GM18508 (cell line): Measurements from ENCODE around the gene YPEL1.
"Not testable (repeated sequence)": the region's sequence is repeated elsewhere in the genome, so short reads cannot be mapped to it uniquely, and the experiment has no call there.

Experiments
- ATAC-seq: cut with Tn5 transposase; IDR thresholded peaks from one replicate; pipeline ENCODE4 v1.9.1; 2021; ENCODE audit warnings: moderate number of reproducible peaks; ENCODE audit not compliant: insufficient read depth, unreplicated experiment

The YPEL1 gene

DNA sequence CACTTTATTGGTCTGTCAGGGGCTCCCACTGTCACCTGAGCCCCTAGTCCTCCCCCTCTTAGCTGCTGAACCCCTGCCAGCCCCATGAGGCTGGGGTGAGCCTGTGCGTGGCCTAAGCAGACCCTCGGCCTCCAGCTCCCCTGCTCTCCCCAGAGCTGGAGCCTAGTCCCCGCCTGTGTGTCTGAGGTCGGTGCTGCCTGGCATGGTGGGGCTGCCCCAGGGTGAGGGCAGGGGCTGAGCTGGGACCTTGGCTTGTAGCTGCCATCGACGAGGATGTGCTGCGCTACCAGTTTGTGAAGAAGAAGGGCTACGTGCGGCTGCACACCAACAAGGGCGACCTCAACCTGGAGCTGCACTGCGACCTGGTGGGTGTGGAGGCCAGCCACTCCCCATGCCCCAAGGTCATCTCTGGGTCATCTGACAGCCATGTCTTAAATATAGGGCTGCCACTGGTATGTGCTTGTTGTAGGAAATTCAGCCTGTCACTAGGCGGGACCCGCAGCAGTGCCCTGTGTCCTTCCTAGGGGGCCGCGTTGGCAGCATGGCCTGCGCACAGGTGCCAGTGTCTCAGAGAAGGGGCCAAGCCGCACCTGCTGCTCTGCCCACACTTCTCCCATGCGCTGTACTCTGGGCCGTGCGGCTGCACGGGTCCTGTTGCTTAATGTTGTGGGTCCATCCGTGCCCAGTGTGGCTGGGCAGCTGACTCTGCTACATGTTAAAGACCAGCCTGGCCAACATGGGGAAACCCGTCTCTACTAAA lies 48.8 kb downstream of the YPEL1 start:
- no peak for ATAC-seq

- no peak for ATAC-seq
These were observed 49.4 kb downstream of the YPEL1 start for GRCh38 chr22:21686193-21686608.

DNA sequence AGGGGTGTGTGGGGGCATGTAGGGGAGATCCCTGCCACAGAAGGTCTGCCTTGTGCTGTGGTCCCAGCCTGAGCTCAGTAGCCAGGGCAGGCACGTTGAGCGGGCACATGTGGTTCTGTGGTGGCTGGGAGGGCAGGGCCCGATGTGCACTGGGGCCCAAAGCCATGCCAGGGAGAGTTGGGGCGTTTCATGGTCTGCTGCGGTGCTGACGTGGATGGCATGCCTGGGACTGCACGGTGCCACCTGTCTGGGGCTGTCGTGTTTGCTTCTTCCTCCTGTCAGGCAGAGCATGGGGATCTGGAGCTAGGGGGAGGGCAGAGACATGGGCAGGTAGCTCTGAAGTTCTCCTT lies 50.5 kb downstream of the YPEL1 start:
- ATAC-seq = no peak

DNA sequence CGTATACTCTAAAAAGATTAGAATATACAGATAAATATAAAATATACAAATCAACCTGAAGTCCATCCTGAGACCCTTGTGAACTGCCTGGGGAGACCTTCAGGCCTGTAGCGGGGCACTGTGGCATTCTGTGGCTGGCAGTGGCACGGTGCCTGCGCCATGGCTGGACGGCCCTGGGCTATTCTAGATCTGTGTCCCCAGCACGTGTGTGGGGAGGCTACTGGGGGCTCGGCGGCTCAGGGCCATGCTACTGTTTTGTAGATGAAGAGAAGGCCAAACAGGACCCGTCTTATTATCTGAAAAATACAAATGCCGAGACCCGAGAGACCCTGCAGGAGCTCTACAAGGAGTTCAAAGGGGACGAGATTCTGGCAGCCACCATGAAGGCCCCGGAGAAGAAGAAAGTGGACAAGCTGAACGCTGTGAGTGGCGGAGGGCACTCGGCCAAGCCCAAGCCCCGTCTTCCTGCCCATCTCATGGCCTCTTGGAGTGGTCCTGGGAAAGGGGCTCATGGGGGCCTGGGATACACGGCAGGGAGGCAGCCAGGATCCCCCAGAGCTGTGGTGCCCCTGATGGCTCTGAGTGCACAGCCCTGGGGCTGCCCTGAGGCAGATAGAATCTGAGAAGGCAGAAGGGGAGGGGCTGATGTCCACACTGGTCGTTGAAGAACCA lies 51.0 kb downstream of the YPEL1 start:
- no peak for ATAC-seq

GRCh38 chr22:21683401-21683811 lies 52.2 kb downstream of the YPEL1 start:
- no peak for ATAC-seq

- no peak for ATAC-seq
These were observed 53.0 kb downstream of the YPEL1 start for GRCh38 chr22:21682385-21683175.

GRCh38 chr22:21681566-21682370 lies 53.8 kb downstream of the YPEL1 start:
- ATAC-seq = no peak

DNA sequence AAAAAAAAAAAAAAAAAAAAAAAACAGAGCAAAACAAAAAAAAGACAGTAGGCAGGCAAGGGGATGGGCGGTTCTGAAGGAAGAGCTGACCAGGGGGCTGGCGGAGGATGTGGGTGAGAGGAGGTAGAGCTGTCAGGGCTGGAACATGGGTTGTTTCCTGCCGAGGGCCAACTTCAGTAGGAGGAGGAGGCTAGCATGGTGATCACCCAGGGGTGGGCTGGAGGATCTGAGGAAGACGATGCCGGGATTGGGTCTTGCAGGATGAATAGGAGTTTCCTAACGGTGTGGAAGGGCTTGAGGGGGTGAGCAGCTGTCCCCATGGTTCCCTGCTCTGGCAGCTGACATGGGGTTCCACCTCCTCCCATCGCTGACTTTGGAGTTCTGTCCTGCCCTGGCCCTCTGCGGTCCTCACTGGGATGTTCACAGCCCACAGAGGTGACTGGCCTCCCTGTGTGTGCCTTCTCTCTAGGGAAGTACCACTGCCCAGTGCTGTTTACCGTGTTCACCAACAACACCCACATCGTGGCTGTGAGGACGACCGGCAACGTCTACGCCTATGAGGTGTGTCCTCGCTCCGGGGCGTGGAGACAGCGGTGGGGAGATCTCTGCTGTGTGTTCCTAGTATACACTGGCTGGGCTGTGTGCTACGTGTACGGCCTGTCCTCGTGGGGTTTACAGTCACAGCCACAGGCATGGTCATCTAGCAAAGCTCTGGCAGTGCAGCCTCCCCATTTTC lies 54.6 kb downstream of the YPEL1 start:
- no peak for ATAC-seq

- no peak for ATAC-seq
These were observed 56.2 kb downstream of the YPEL1 start for GRCh38 chr22:21679383-21679782.

- not testable (repeated sequence) for ATAC-seq
These were observed 56.8 kb downstream of the YPEL1 start for GRCh38 chr22:21678842-21679241.

DNA sequence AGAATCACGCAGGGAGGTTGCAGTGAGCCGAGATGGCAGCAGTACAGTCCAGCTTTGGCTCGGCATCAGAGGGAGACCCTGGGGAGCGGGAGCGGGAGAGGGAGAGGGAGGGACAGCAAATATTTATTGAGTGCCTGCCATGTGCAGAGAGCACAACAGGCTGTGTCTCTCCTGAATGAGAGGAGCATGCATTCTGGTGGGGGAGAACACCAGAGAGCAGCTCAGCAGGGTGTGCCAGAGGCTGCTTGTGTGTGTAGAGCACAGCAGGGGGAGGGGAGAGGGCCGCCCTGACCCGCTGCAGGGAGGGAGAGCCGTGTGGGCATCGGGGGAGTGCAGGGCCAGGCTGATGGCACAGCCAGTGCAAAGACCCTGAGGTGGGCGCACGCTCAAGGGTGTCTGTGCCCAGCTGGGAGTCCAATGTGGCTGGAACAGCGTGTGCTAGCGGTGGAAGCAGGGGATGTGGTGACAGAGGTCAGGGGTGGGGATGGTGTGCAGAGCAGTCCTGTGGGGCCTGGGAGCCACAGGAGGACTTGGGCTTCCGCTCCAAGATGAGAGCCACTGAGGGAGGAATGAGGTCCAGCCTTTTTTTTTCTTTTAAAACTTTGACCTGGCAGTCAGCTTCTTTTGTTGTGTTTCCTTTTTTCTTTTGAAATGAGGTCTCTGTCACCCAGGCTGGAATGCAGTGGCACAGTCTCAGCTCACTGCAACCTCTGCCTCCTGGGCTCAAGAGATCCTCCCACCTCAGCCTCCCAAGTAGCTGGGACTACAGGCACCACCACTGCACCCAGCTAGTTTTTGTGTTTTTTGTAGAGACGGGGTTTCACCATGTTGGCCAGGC lies 57.8 kb downstream of the YPEL1 start:
- ATAC-seq = no peak

GRCh38 chr22:21674638-21675245 lies 60.9 kb downstream of the YPEL1 start:
- no peak for ATAC-seq

DNA sequence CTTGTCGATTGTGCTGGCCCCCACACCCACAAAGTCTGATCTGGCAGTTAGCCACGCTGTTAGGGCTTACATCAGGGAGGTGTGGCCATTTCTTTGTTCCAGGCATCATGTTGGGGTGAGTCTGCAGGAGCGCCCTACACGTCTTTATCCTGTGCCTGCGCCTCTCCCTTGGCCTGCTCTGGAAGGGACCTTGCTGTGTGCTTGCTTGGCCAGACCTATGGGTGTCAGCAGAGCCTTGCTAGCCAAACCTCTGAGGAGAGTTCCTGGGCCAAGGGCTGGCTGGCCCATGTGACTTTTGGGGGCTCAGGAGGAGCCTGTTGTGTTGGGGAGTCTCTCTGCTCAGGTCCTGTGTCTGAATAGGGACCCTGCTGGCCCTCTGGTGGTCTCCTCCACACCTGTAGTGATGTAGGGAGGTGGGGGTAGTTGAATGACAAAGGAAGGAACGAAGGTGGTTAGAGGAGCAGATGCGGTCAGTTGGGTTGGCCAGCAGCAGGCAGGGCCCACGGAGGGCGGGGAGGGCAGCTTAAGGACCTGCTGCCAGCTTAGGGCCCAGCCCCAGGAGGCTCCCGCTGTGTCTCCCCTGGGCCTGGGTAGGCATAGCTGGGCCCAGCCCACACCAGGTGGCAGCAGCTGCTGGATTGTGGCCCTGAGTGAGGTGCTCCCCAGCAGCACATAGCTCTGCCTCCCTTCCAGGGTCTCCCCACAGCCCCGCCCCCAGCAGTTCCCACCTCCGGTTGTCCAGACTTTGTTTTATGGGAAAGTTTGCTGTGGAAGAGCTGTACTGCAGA lies 61.9 kb downstream of the YPEL1 start:
- no peak for ATAC-seq

GRCh38 chr22:21672107-21672629 lies 63.4 kb downstream of the YPEL1 start:
- ATAC-seq = no peak

- ATAC-seq = no peak
These were observed 66.6 kb downstream of the YPEL1 start for GRCh38 chr22:21669026-21669425.

DNA sequence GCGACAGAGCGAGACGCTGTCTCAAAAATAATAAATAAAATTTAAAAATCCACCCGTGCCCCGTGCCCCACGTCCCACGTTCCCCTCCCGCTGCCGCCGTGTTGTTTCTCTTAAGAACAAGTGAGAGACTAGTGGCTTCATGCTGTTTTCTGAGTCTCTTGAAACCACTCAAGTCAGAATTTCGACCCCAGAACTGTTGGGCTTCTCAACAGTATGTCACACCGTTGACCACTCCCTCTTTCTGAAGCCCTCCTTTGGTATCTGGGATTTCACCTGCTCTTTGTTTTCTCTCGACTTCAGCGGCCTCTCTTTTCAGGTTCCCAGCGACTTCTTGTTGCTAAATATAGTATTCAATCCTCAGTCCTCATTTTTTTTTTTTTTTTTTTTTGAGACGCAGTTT lies 68.8 kb downstream of the YPEL1 start:
- no peak for ATAC-seq

DNA sequence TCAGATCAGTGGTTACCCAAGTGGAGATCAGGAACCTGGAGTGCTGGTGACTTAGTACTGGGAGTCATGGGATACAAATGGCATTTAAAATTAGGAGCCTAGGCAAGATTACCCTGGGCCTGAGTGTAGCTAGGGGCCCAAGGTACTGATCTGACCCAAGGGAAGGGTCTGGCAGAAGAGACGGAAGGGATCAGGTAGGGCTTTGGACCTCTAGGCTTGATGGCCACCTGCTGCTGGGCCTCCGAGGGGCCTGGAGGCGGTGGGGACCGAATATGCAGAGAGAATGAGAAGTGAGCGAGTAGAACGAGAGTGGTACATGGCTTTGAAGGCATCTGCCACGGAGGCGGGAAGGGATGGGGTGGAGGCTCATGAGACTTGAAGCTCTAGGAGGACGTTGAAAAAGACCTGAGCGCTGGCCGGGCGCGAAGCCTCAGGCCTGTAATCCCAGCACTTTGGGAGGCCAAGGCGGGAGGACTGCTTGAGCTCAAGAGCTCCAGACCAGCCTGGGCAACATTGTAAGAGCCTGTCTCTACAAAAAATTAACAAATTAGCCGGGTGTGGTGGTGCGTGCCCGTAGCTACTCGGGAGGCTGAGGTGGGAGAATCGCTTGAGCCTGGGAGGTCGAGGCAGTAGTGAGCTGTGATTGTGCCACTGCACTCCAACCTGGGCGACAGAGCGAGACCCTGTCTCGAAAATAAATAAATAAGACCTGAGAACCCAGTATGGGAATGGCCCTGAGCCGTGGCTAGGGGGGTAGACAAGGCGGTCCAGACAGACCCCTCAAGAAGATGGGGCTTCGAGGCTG lies 70.3 kb downstream of the YPEL1 start:
- no peak for ATAC-seq
